PFSK-1 (cell line): Measurements from ENCODE around the gene NLRP5.

Source experiments
- FOXP2 ChIP-seq: optimal IDR thresholded peaks from 2 replicates; pipeline ENCODE3; 2011; ENCODE audit warnings: borderline replicate concordance, control low read depth, inconsistent platforms; ENCODE audit not compliant: insufficient read depth; ENCODE audit errors: extremely low read length, extremely low read depth
- POLR2AphosphoS5 ChIP-seq: IDR thresholded peaks from 2 replicates; pipeline ENCODE4 v1.6.1; 2012; ENCODE audit warnings: low read depth, mild to moderate bottlenecking, control low read depth, low read length, moderate library complexity
- REST ChIP-seq, 2 experiments: IDR thresholded peaks; 2 replicates each; pipeline versions ENCODE4 v1.6.1 to v1.8.0; 2011 to 2012; ENCODE audit warnings: low read depth in 2 of 2, low read length in 2 of 2, control low read depth in 1 of 2, inconsistent platforms in 1 of 2, mild to moderate bottlenecking in 1 of 2, moderate library complexity in 1 of 2; ENCODE audit not compliant: insufficient read depth in 1 of 2
- SIN3A ChIP-seq: IDR thresholded peaks from 2 replicates; pipeline ENCODE4 v1.6.1; 2012; ENCODE audit warnings: mild to moderate bottlenecking, low read length, moderate library complexity, borderline replicate concordance; ENCODE audit not compliant: insufficient read depth
- TAF1 ChIP-seq: IDR thresholded peaks from 2 replicates; pipeline ENCODE4 v1.6.1; 2012; ENCODE audit warnings: low read length, control low read depth, borderline replicate concordance; ENCODE audit not compliant: insufficient read depth

Gene NLRP5

GRCh38 chr19:56092685-56093631 is 106.4 kb downstream of the NLRP5 start:
- no peak for TF ChIP-seq REST (IDR thresholded peaks at IDR 0.05; ENCODE audit: insufficient read depth in 1 of 2, low read depth in 2 of 2, low read length in 2 of 2)
- TF ChIP-seq SIN3A, result no peak
- TF ChIP-seq FOXP2, result no peak
- no peak for TF ChIP-seq POLR2AphosphoS5
- TF ChIP-seq TAF1, result no peak

- TF ChIP-seq POLR2AphosphoS5 (no peak), REST (IDR thresholded peaks at IDR 0.05; ENCODE audit: insufficient read depth in 1 of 2, low read depth in 2 of 2, low read length in 2 of 2) (no peak), TAF1 (no peak), FOXP2 (no peak), SIN3A (no peak)
These were observed 107.9 kb downstream of the NLRP5 start for GRCh38 chr19:56094449-56094848.

GRCh38 chr19:56096665-56097064 is 110.1 kb downstream of the NLRP5 start:
- TF ChIP-seq POLR2AphosphoS5 (no peak), SIN3A (no peak), TAF1 (no peak), REST (IDR thresholded peaks at IDR 0.05; ENCODE audit: insufficient read depth in 1 of 2, low read depth in 2 of 2, low read length in 2 of 2) (no peak), FOXP2 (no peak)

GRCh38 chr19:56097306-56097705 is 110.7 kb downstream of the NLRP5 start:
- TF ChIP-seq POLR2AphosphoS5 (no peak), SIN3A (no peak), FOXP2 (no peak), TAF1 (no peak)

GRCh38 chr19:56097776-56098175 is 111.2 kb downstream of the NLRP5 start:
- TF ChIP-seq REST (IDR thresholded peaks at IDR 0.05; ENCODE audit: insufficient read depth in 1 of 2, low read depth in 2 of 2, low read length in 2 of 2) (no peak), TAF1 (no peak), SIN3A (no peak), FOXP2 (no peak), POLR2AphosphoS5 (no peak)
